Measurements from ENCODE around the gene COL6A3. TPM values are rescaled to one million over a fixed set of nuclear protein-coding genes. Genes with fewer than 3 reads are reported as not detected.

The COL6A3 gene
- total and polyA plus RNA-seq, 8 donors: 5.0 to 249 (median 17.1) TPM

GRCh38 chr2:237406371-237406895 lies 7.5 kb downstream of the COL6A3 start:
- WGBS, 2 donors: 79 to 80% methylated on average over 5 of the region's 5 CpGs
- Histone ChIP-seq H3K4me1 (no peaks in the 10 kb centered on the region), H3K27me3 (no peaks in the 10 kb centered on the region), H3K27ac (no peak overlapping the region), H3K4me3 (no peak overlapping the region), H3K9me3 (no peaks in the 10 kb centered on the region), H3K36me3 (no peaks in the 10 kb centered on the region)
- DNase-seq: no peak
- no peak for FAIRE-seq
- no peak for ATAC-seq
- no peak for TF ChIP-seq CTCF (IDR thresholded peaks at IDR 0.05)
- intact Hi-C loops (cut with DNase I): no loop called here

DNA sequence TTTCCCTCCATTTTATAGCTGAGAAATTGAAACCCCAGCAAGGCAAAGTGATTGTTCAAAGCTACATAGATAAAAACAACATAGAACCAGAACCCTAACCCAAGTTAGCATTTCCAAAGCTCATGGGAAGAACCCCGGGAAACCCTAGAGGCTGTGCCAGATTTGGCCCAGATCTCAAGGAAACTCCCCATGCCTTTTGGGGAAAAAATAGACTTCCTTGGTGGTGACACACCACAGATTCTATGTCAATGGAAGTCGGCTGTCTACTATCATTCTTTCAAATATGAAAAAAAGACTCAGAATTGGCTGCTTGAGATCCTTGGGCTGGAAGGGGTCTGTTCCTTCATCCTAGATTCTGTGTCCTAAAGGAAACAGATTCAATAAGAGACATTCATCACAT lies 8.4 kb downstream of the COL6A3 start:
- Histone ChIP-seq H3K27ac (no peak overlapping the region), H3K4me3 (no peak overlapping the region), H3K4me1 (no peaks in the 10 kb centered on the region), H3K27me3 (no peaks in the 10 kb centered on the region), H3K36me3 (no peaks in the 10 kb centered on the region), H3K9me3 (no peaks in the 10 kb centered on the region)
- no peak for FAIRE-seq
- no peak for TF ChIP-seq CTCF (IDR thresholded peaks at IDR 0.05)
- DNase-seq: no peak
- no peak for ATAC-seq
- intact Hi-C loops (cut with DNase I): no loop called here
- 61 to 67% methylated on average over 2 of the region's 2 CpGs for WGBS, 2 donors

GRCh38 chr2:237405006-237405559 lies 8.9 kb downstream of the COL6A3 start:
- no peaks in the 10 kb centered on the region for H3K27me3 ChIP-seq
- intact Hi-C loops (cut with DNase I): no loop called here
- no peaks in the 10 kb centered on the region for H3K9me3 ChIP-seq
- DNase-seq (no peak), ATAC-seq (no peak), FAIRE-seq (no peak)
- 49 to 50% methylated on average over 13 of the region's 13 CpGs for WGBS, 2 donors
- H3K27ac ChIP-seq: no peak overlapping the region
- no peaks in the 10 kb centered on the region for H3K4me1 ChIP-seq
- no peak for TF ChIP-seq CTCF (IDR thresholded peaks at IDR 0.05)
- no peak overlapping the region for H3K4me3 ChIP-seq
- H3K36me3 ChIP-seq: no peaks in the 10 kb centered on the region

GRCh38 chr2:237404413-237404812 lies 9.6 kb downstream of the COL6A3 start:
- DNase-seq (no peak), FAIRE-seq (no peak)
- intact Hi-C loops (cut with DNase I): no loop called here

More at GRCh38 chr2:237404413-237404812, 9.6 kb downstream of the COL6A3 start:
- no peaks in the 10 kb centered on the region for H3K4me1 ChIP-seq
- 40 to 55% methylated on average over 2 of the region's 2 CpGs for WGBS, 2 donors
- H3K36me3 ChIP-seq: no peaks in the 10 kb centered on the region
- ATAC-seq: no peak
- TF ChIP-seq CTCF (IDR thresholded peaks at IDR 0.05): no peak
- H3K9me3 ChIP-seq: no peaks in the 10 kb centered on the region
- no peak overlapping the region for H3K4me3 ChIP-seq
- H3K27me3 ChIP-seq: no peaks in the 10 kb centered on the region
- H3K27ac ChIP-seq: no peak overlapping the region
